Sciatic nerve (tissue), 2 donors: ENCODE results near the gene PTPRN2. TPM values are rescaled to one million over a fixed set of nuclear protein-coding genes. Genes with fewer than 3 reads are reported as not detected.

ENCODE experiments used
- ATAC-seq: fragments of 200-7000 bp; cut with Tn5 transposase; one replicate; pipeline ENCODE4 v1.9.1; 2020; ENCODE audit warnings: mild to moderate bottlenecking, moderate library complexity
- DNase-seq: peaks from one replicate; pipeline ENCODE4 v3.0.0-alpha.2; 2020; ENCODE audit warnings: low spot score
- intact Hi-C: fragments of 100-400 bp; cut with DNase I; formaldehyde crosslinking; loops from one replicate; pipeline ENCODE4 v1.14.2; 2022
- total RNA-seq: library from RNA; stranded (reverse); fragmentation: NEBNext Ultra II Directional; extraction: Animal tissue kit (Norgen Biotek cat#: 25700); gene quantifications from one replicate; pipeline ENCODE4 v1.2.1, GENCODE V29; 2021
- donor health status: DM: no; HTN: no; CAD: no.
- donor health status: DM: no; HTN: no; CAD: no.

The PTPRN2 gene
- total RNA-seq, 1 donor from 2014 or later, result 12.7 TPM

DNA sequence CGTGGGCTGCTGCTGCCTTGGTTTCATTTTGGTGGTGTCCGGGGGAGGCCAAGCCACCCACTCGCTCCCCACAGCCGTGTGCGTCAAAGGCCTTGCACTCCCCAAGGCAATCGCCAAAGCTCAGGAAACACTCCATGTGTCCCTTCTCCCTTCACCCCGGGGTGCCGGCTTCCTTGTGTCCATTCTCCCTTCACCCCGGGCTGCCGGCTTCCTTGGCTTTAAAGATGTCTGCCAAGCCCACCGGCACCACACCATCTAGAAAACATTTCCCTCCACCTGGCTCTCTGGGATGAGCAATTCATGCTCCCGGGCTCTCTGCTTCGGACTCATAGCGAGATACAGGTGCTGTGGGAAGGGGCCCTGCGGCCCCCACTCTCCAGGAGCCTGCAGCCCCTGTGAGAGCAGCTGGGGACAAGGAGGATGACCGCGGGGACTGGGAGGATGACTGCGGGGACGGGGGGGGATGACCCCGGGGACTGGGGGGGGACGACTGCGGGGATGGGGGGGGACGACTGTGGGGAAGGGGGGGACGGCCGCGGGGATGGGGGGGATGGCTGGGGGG is 928.7 kb downstream of the PTPRN2 start:
- intact Hi-C loops, result no loop called here
- DNase-seq (peak; percentile 21), ATAC-seq (no peak)

DNA sequence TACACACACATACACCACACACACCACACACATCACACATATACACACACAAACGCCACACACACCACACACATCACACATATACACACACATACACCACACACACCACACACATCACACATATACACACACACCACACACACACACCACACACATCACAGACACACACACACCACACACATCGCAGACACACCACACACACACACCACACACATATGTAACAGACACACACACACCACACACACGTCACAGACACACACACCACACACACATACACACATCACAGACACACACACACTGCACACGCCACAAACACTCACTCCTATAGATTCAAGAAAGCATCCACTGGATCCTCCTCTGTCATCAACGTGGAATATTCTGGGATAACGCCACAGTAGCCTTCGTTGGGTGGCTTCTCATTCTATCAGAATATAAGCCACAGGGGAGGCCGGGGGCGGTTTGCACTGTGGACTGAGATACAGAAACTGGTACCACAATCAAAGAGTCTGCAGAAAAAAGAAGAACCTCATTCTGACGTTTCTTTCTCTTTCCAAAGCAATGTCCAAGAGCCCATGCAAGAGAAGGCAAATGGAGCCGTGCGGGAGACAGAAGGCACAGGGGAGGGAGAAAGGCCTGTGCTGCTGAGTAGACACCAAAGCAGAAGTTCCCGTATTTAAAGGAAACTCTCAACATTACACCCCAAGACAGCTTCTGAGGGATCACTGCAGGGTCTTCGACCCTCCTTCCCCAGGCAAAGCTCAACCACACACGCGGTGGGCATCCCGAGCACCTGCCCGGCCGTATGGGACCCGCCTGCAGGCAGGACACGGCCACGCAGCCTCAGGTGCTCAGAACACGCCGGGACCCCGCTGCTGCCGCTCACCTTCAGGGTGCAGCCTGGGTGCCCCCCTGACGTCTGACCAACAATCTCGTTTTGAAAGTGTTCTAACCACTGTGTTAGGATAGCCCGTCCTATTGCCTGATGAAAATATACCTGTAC is 929.6 kb downstream of the PTPRN2 start:
- ATAC-seq (no peak), DNase-seq (peak; percentile 47)
- intact Hi-C loops, result no loop called here

DNA sequence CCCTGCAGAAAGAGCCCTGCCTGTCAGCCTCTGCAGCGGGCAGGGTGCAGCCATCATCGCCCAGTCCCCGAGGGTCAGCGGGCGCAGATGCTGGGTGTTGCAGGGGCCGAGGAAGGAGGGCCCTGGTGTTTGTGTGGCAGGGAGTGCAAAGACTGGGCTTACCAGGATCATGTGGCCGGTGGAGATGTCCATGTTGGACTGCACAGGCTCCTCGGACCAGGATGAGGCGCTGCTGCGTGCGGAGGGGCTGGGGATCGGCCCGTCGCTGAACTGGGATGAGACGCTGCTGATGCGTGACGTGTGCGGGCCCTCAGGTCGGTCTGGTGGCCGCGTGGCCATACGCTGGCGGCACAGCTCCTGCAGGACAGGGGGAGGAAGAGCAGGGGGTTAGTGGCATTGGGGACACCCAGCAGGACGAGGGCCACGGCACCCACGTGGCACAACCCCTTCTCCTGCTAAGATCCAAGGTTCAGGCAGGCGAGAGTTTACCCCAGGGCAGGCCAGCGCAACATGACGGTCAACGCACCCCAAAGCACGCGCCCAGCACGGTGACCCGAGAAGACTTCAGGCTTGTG is 931.3 kb downstream of the PTPRN2 start:
- intact Hi-C loops, result no loop called here
- no peak for ATAC-seq
- no peak for DNase-seq

DNA sequence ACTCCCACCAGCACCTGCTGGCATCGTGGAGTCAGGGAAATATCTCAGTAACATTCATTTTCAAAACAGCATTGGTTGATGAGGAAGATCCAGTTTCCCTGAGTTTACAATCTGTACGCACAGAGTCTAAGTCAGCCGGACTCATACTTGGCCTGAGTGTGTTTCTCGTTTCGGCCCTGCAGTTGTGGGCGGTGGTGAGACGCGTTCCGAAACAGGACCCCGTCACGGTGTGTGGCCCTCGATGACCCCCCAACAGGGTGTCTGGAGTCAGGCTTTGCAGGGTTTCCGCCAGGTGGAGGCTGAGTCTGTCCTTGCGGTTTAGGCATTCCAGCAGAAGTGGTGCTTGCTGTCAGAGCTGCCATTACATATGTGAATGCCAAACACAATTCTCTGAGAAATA is 933.3 kb downstream of the PTPRN2 start:
- ATAC-seq, result no peak
- no peak for DNase-seq
- intact Hi-C loops, result no loop called here

DNA sequence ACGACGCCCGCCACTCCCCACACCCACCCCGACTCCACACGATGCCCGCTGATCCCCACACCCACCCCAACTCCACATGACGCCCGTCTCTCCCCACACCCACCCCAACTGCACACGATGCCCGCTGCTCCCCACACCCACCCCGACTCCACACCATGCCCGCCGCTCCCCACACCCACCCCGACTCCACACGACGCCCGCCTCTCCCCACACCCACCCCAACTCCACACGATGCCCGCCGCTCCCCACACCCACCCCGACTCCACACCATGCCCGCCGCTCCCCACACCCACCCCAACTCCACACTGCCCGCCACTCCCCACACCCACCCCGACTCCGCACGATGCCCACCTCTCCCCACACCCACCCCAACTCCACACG is 933.8 kb downstream of the PTPRN2 start:
- no peak for DNase-seq
- intact Hi-C loops, result no loop called here

DNA sequence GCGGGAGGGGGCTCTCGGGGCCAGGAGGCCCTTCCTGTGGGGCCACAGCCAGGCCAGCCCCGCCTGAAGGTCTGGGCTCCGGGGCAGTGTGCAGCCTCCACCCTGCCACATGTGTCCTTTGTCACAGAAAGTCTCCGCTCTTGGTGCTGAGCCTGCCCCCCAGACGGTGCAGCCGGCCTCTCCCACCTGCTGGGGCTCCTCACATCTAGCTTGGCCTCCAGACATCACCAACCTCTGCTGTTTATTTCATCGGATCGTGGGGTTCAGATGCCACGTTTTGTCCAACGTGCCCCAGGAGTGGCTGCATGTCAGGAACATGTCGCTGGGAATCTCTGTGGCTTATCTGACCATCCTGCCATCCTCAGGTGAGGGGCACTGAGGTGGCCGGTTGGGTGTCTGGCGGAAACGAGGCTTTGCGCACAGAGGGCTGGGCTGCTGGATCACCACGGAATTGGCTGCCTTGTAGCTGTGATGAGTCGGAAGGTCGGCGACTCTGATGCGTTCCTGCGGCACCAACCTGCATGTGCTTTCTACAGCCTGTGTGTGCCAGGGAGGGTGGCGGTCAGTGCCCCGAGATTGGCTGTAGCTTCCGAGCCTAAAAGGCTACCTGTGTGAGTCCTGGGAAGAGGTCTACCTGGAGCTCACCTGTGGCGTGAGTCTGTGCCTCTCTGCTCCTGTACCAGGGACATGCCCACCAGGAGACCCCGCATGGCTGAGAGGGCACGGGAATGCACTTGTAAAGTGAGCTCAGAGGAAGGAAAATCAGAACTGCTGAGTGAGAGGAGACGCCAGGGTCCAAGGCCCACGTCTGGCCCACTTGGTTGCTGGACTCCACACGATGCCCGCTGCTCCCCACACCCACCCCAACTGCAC is 934.4 kb downstream of the PTPRN2 start:
- intact Hi-C loops, result no loop called here
- DNase-seq (peak; percentile 28), ATAC-seq (no peak)

More for the DNA sequence above, 933.8 kb downstream of the PTPRN2 start:
- no peak for ATAC-seq

DNA sequence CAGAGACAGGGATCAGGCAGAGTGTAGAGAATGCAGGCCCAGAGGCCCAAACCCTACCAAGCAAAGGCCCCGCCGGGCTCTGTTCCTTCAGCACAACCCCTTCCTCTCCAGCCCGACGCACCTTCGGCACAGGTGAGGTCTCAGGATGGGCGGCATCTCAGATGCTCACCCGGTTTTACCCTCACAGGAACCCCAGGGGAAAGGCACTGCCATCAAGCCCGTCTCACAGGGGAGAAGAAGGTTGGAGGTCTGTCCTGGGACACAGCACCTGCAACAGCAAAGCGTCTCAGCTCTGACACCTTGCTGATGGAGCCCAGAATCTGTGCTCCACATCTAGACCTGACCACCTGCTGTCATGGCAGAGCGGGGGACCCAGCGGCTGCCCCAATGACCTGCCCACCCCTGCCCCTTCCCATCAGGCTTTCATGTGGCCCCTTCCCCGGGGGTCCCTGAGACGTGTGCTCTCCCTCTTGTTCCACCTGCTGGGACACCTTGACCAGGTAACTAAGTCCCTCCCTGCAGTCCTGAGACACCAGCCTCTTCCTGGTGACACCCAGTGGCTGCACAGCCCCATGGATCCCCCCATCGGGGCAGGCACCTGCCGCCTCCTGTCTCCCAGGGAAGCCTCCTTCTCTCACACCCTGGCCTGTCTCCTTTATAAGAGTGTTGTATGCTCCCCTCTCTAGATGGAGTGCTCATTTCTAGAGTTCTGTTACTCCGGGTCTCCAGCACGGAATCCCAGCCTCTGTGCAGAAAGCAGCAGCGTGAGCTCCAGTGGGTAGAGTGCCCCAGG is 935.3 kb downstream of the PTPRN2 start:
- peak; percentile 47 for DNase-seq
- intact Hi-C loops, result no loop called here
- ATAC-seq, result no peak

DNA sequence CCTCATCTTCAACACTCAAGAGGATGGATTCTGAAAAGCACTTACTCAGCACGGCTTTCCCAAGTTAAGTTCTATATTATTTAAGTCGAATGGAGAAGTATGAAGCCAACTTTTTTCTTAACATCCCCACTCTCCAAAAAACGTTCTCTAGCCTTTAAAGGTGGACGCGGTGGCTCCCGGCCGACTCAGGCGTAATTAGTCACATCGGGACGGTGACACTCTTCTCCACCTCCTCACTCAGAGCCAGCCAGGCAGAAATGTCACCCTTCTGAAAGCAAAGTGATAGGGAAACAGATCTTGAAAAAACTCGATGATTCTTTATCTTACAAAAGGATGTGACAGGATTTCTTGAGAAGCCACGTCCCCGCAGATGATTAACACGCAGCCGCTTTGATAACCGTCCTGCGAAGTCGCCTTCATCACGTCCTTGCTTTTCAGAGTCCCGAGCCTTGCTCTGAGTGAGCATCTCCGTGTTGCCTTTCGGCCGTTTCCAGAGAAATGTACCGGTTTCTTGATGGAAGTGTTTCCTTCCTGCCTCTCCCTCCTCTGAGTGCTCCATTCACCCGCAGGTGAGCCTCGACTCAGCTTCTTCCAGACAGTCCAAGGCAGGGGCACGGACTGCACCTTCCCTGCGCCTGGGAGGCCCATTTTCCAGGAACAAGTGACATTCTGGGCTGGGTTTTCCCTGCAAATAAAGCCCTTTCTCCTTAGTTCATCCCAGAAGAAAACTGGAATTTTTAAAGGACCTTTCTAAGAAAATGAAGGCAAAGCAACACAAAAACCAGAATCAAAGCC is 936.1 kb downstream of the PTPRN2 start:
- intact Hi-C loops, result no loop called here
- DNase-seq, result no peak

DNA sequence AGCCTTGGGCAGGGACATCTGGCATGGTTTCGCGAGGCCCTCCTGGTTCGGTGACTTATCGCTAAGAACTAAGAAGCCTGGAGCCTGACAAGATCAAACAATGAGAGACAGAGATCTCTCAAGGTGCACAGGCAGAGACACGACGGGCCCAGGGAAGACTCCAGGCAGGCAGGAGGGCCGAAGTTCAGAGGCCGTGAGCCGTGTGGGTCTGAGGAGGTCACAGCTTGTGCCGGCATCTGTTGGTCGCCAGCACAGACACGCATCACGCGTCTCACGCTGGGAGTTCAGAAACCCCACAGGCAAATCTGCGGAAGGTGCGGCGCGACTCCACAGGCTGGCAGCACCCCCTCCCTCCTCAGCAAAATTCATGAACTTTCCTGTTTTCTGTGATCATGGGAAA is 936.8 kb downstream of the PTPRN2 start:
- intact Hi-C loops, result no loop called here
- DNase-seq (peak; percentile 48), ATAC-seq (no peak)

More for the DNA sequence above, 936.1 kb downstream of the PTPRN2 start:
- no peak for ATAC-seq

DNA sequence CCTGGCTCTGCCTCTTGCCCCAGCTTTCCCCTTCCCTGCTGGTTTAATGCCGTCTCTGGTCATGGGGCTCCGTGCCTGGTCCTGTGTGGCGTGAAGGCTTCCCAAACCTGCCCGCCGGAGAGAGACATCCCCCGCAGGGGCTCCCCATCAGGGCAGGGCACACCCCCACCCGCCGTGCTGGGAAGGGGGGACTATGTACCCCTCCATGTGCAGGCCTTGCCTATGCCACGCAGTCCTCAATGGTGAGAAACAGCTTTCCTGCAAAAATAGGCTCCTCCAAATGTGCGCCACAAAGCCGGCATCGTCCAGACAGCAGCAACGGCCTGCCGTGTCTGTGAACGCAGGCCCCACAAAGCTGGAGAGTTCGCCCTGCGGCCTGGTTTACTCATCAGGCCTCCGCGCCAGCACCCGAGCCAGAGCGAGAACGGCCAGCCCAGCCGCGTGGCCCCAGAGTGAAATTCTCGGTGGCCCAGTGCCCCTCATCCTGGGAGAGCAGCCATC is 937.4 kb downstream of the PTPRN2 start:
- DNase-seq, result no peak
- no peak for ATAC-seq
- intact Hi-C loops, result no loop called here

DNA sequence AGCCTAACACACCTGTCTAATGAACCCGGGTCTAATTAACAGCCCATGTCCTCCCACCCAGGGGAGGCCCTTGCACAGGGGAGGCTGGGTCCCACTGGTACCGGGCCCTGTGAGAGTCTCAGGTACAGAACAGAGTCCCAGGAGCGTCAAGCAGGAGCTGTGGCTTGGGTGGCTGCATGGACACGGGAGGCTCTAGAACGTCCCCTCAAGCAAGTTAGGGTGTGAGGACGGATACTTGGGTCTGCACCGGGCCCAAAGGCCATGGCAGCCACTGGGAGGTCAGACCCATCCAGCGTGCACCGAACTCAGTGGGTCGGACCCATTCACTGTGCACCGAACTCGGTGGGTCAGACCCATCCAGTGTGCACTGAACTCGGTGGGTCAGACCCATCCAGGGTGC is 941.1 kb downstream of the PTPRN2 start:
- no peak for DNase-seq
- ATAC-seq, result no peak
- intact Hi-C loops, result no loop called here

DNA sequence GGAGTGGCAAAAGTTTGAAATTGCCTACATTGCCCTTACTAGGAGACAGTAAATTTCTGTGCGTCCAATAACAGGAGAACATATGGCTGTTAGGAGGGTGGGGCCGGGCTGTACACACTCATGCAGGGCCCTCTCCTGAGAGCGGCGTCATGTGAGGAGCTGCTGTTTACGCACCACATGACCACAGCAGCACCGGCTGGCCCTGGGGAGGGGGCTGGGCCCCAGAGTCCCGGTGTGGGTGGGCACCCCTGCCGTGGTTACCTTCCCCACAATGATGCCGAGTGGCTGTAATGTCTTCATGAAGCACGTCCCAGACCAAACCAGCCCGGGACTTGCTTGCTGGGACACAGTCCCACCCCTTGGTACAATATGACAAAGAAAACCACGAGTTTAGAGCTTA is 942.1 kb downstream of the PTPRN2 start:
- DNase-seq (no peak), ATAC-seq (no peak)
- intact Hi-C loops, result no loop called here

DNA sequence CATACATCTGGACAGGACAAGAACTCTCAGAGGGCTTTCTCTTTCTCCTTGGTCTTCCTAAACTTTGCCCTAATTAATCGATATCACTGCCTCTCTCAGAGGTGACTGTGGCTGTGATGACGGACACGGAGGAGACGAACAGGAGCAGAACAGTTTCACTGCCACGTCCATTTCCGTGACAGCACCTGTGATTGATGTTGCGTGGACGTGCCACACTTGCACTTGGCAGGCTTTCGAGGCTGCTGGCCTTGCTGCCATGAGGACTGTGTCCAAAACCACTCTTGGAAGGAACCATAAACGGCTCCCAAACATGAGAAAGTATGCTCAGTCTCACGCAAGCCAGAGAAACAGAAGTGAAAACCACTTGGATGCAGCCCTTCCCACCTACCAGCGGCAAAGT is 942.7 kb downstream of the PTPRN2 start:
- no peak for ATAC-seq
- no peak for DNase-seq
- intact Hi-C loops, result no loop called here

DNA sequence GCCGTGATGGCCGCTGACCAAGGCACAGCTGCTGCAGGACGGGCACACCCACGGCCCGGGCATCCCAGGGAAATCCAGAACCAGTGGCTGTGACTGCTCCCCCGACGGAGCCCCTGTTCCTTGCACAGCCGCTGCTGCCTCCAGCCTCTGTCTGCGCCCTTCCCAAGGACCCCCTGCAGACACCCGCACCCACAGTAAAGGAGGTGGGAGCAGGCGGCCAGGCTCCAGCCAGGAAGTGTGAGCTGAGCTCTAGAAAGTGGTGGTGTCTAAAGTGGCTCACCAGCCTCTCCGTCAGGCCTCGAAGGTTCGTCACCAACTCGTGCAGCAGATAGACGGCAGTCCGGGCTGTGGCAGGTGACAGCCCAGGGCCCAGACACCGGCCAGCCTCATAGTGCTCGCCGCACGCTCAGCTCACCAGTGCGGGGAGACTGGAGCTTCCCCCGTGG is 944.1 kb downstream of the PTPRN2 start:
- ATAC-seq (no peak), DNase-seq (no peak)
- intact Hi-C loops, result no loop called here

DNA sequence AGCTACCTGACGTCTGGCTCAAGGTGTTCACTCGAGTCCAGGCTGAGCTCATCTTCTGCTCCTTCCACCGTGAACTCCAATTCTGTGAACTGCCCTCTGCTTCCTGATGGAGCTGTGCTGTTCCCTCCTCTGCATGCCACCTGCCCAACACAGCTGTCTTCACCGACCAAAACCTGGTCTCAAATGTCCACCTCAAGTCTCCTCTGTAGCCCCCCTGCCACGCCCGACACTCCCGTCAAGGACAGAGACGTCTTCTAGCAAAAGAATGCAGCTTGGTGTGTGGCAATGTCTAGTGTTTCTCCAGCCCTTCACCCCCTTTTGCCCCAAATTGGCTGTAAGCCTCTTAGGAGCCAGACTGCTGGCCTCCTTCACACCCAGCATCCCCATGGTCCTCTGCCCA is 945.8 kb downstream of the PTPRN2 start:
- intact Hi-C loops, result no loop called here
- DNase-seq (no peak), ATAC-seq (no peak)

DNA sequence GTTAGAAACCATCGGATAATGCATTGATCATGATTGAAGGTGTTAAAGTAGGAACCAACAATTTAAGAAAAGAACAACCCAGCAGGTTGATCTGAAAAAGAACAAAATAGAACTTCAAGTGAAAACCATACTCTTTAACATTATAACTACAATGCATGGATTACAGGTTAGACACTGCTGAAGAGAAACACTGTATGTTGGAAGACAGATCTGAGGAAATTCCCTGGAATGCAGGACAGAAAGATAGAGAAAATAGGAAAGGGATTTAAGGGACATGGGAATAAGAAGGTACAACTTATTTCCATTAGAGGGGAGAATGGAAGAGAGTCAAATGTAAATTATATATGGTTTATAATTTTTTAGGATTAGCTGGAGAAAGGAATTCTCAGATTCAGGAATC is 947.5 kb downstream of the PTPRN2 start:
- intact Hi-C loops, result no loop called here
- ATAC-seq (no peak), DNase-seq (no peak)

DNA sequence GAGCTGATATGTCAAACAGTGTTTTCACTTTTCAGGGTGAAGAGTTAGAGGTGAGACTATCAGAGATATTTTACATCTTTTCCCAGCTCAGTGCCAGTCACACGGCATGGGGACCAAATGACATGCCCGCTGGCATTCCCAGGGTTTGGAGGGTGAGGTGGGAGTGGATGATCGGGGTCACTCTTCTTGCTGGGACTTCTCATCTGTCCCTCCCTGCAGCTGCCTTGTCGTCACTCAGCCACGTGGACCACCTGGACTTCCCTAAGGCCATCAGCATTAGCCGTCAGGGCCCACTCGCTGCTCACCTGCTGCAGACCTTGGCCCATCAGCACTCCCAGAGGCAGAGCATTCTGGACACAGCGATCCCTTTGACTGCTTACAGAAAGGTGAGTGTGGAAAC is 949.1 kb downstream of the PTPRN2 start:
- intact Hi-C loops, result no loop called here
- no peak for ATAC-seq
- DNase-seq, result peak; percentile 37
